Effector memory CD4-positive, alpha-beta T cell (primary cell): Measurements from ENCODE around the gene DNASE1L3.

Experiments
- DNase-seq, 3 donors: peaks; one replicate each; pipeline ENCODE4 v3.0.0-alpha.2; 2020
- H3K27ac ChIP-seq: 2 replicates; pipeline ENCODE4 v1.7.0; 2013; ENCODE audit warnings: mild to moderate bottlenecking, low read length, moderate library complexity; ENCODE audit not compliant: insufficient read depth, poor library complexity, severe bottlenecking
- H3K27me3 ChIP-seq: replicated peaks from 2 replicates; pipeline ENCODE4 v1.7.0; 2013; ENCODE audit warnings: mild to moderate bottlenecking, low read length; ENCODE audit not compliant: insufficient read depth, control insufficient read depth, poor library complexity, severe bottlenecking
- H3K36me3 ChIP-seq: 2 replicates; pipeline ENCODE4 v1.7.0; 2013; ENCODE audit warnings: mild to moderate bottlenecking, low read length, moderate library complexity; ENCODE audit not compliant: control insufficient read depth, insufficient read depth
- H3K4me1 ChIP-seq: 2 replicates; pipeline ENCODE4 v1.7.0; 2013; ENCODE audit warnings: low read length, mild to moderate bottlenecking; ENCODE audit not compliant: control insufficient read depth, insufficient read depth, poor library complexity, severe bottlenecking
- H3K4me3 ChIP-seq: 2 replicates; pipeline ENCODE4 v1.7.0; 2013; ENCODE audit warnings: low read length, low read depth, mild to moderate bottlenecking; ENCODE audit not compliant: insufficient read depth, poor library complexity, severe bottlenecking
- H3K9me3 ChIP-seq: 2 replicates; pipeline ENCODE4 v1.7.0; 2013; ENCODE audit warnings: mild to moderate bottlenecking, low read length, moderate library complexity; ENCODE audit not compliant: control insufficient read depth

The DNASE1L3 gene

DNA sequence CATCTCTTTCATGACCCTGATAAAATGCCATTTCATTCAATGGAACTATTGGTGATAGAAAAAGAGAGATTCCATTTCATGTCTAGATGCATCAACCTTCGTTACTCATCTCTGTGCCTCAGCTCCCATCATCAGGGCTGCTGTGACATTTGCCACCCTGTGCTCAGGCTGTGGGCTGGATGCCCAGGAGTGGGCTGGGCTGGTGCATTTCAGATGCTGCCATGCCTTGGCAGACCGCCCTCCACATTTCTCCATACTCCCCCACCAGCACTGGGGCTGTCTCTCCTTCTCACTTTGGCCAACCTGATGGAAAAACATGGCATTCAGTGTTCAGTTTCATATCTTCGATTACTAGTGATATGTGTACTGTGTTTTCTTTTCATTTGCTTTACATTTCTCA lies 59.1 kb downstream of the DNASE1L3 start:
- Histone ChIP-seq H3K4me3 (no peak overlapping the region), H3K4me1 (no peaks in the 10 kb centered on the region), H3K36me3 (peaks cover 38% of the 10 kb centered on the region), H3K27ac (no peak overlapping the region), H3K9me3 (no peaks in the 10 kb centered on the region), H3K27me3 (no peaks in the 10 kb centered on the region)
- DNase-seq: no peak

DNA sequence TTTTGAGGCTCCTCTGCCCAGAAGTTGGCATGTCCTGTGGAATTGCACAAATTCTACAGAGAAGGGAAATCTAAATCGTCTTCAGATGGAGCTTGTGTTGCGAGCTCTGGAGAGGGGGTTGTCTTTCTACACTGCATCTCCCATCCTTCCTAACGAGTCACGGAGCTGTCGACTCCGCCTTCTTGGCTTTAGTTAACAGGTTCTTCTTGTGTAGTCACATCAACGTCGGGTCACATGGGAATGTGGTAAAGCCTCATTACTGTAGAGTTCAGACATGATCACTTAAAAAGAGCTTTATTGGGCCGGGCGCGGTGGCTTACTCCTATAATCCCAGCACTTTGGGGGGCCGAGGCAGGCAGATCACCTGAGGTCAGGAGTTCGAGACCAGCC lies 60.0 kb downstream of the DNASE1L3 start:
- no peak for DNase-seq
- H3K27ac ChIP-seq: no peak overlapping the region
- no peaks in the 10 kb centered on the region for H3K4me1 ChIP-seq
- peaks cover 32% of the 10 kb centered on the region for H3K36me3 ChIP-seq
- no peak overlapping the region for H3K4me3 ChIP-seq
- H3K9me3 ChIP-seq: no peaks in the 10 kb centered on the region
- no peaks in the 10 kb centered on the region for H3K27me3 ChIP-seq

DNA sequence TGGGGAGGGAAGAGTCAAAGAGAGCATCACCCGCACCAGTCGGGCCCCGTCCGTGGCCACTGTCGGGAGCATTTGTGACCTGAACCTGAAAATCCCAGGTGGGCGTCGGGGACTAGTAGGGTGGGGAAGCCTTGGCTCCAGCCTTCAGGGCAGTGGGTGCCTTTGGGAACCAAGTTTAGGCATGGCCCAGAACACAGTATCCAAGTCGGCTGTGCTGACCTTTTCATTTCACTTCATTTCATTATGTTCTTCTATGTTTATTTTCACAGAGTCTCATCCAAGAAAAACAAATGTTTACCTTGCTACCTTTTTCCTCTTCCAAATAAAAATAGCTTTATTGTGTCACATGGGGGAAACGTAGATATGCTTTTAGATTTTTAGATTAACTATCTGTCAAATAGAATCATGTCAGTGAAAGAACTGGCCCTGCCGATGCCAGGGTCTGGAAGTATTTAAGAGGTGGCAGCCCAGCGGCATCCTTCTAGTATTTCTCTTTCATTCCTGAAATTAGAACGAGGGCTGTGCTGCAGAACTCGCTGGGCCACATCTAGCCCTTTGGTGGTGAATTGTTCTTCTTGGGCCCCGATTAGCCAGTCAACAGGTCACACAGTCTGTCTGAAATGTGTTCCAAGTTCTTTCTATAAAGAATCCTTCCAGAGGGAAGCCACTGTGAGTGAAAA lies 60.5 kb downstream of the DNASE1L3 start:
- Histone ChIP-seq H3K27me3 (no peaks in the 10 kb centered on the region), H3K27ac (no peak overlapping the region), H3K4me1 (no peaks in the 10 kb centered on the region), H3K9me3 (no peaks in the 10 kb centered on the region), H3K36me3 (peaks cover 30% of the 10 kb centered on the region), H3K4me3 (no peak overlapping the region)
- no peak for DNase-seq

DNA sequence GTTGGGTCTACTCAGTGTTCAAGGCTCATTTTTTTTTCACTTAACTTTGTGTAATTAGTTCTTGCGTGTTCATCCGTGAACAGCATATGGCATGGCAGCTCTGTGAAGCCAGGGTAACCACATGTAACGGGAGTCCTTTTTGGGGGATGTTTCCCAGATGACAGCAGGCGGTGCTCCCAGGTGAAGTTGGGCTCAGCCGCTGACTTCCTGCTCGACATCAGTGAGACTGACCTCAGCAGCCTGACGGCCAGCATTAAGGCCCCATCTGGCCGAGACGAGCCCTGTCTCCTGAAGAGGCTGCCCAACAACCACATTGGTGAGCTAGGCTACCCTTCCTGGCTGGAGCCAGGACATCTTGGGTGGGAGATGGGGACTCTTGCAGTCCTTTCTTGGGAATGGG lies 62.7 kb downstream of the DNASE1L3 start:
- DNase-seq: no peak
- H3K4me3 ChIP-seq: no peak overlapping the region
- no peaks in the 10 kb centered on the region for H3K9me3 ChIP-seq
- no peak overlapping the region for H3K27ac ChIP-seq
- peaks cover 24% of the 10 kb centered on the region for H3K36me3 ChIP-seq
- no peaks in the 10 kb centered on the region for H3K4me1 ChIP-seq
- no peaks in the 10 kb centered on the region for H3K27me3 ChIP-seq

DNA sequence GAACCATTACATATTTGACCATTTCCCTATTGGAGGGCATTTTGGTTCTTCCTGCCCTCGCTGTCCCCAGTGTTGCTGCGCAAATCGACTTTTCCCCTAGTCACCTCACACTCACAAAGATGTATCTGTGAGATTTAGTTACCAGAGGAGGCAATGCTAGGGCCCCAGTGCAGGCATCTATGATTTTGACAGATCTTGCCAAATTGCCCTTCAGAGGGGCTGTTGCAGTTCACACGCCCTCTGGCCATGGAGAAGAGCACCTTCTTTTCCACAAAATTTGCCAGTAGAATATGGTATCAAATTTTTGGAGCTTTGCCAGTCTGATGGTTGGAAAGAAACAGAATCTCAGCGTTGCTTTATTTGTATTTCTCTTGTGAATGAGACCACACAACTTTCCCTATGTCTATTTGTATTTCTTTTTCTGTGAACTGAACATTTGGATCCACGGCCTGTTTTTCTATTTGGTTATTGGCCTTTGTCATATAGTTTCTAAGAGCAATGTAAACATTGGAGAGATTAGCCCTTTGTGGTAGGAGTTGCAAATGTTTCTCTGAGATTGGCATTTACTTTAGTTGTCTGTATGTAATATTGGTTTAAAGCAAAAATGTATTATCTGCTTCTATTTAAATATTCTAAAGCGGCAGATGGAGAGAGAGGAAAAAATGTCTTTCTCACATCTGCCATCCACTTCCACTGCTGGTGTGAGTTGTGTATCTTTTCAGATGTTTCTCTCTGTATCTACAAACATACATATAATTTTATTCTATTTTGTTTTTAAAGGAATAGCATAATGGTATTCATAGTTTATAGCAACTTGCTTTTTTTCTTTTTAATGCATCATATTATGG lies 66.1 kb downstream of the DNASE1L3 start:
- H3K36me3 ChIP-seq: peaks cover 18% of the 10 kb centered on the region
- H3K27me3 ChIP-seq: no peaks in the 10 kb centered on the region
- DNase-seq: no peak
- H3K4me1 ChIP-seq: no peaks in the 10 kb centered on the region
- H3K4me3 ChIP-seq: no peak overlapping the region
- H3K9me3 ChIP-seq: no peaks in the 10 kb centered on the region
- no peak overlapping the region for H3K27ac ChIP-seq

DNA sequence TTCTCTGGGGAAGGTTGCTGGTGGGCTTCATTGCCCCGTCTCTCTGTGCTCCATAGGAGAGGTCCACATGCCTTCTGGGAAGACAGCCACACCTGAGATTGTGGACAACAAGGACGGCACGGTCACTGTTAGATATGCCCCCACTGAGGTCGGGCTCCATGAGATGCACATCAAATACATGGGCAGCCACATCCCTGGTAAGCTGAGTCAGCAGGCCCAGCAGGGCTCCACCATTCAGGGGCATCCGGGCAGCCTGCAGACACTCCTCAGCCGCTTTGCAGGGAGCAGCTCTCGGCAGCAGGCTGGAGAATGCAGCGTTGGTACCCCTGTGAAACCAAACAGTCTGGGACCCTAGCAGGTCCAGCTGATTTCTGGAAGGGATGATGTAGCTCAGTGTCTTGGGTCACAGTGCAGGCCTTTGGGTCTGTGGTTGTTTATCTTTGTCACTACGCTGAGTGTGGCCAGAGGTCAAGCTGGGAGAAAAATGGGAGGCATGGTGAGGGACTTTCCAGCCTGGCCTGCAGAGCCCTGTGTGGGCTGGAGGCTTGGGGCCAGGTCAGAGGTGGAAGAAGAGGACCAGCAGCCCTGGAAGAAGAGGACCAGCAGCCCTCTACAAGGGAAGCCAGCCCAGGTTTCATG lies 67.2 kb downstream of the DNASE1L3 start:
- Histone ChIP-seq H3K9me3 (no peaks in the 10 kb centered on the region), H3K4me1 (no peaks in the 10 kb centered on the region), H3K36me3 (peaks cover 13% of the 10 kb centered on the region), H3K27ac (no peak overlapping the region), H3K27me3 (no peaks in the 10 kb centered on the region), H3K4me3 (no peak overlapping the region)
- DNase-seq: no peak
